ENCODE measurements around the gene HADHA. TPM values are rescaled to one million over a fixed set of nuclear protein-coding genes. Genes with fewer than 3 reads are reported as not detected.

HADHA gene
- total and polyA plus RNA-seq, 2 donors (not counting 3 experiments of a cell fraction or from before 2014, with no cell fraction given), result 79.4 to 158 TPM

DNA sequence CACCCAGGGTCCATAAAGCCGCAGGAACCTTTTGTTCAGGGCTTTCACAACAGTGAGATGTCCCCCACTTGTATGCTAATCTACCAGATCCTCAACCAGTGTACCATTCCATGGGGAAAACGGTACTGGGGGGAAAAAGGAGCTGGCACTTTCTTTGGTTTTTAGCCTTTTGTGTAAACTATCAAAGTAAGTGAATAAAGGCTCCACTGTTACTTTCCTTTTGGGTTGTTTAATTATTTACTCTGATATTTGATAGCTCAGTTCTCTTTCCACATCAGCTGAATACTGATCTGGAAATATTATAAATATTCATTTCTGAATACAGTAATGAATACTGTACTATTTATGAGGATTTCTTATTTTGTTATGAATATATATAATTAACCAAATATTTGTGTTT is 20.3 kb downstream of the HADHA start:
- H3K79me2 ChIP-seq (ENCODE audit: control insufficient read depth, insufficient read depth, low read length), result no peaks in the 10 kb centered on the region
- intact Hi-C loops (cut with micrococcal nuclease) (no loop called here), dilution Hi-C loops (cut with MboI; ENCODE audit: extremely low pct_ligation_motif_present, low sequenced_read_pairs) (no loop called here)
- H3K9me3 ChIP-seq (replicated peaks; ENCODE audit: control insufficient read depth, insufficient read depth, low read length), result no peaks in the 10 kb centered on the region
- no peak overlapping the region for H2AFZ ChIP-seq (ENCODE audit: low read depth, low read length)
- CTCF ChIA-PET, result interaction anchor here (0.6 kb wide), 2 partner anchors 81 to 110 kb away, joined by 3 read pairs; no protein-coding TSS in a partner anchor
- no peaks in the 10 kb centered on the region for H3K27me3 ChIP-seq (ENCODE audit: control insufficient read depth in 2 of 2, insufficient read depth in 2 of 2, low read length in 2 of 2)
- FAIRE-seq (no peak), DNase-seq (ENCODE audit: low read depth, low spot score) (no peak)
- TF ChIP-seq CTCF (IDR thresholded peaks at IDR 0.05; ENCODE audit: extremely low read depth in 1 of 2, insufficient read depth in 1 of 2, low read depth in 1 of 2, low read length in 2 of 2) (no peak), EZH2 (IDR thresholded peaks at IDR 0.05; ENCODE audit: borderline replicate concordance, low read depth, low read length, severe bottlenecking) (no peak), POLR2AphosphoS5 (IDR thresholded peaks at IDR 0.05; ENCODE audit: insufficient read depth, low read depth, low read length) (no peak), GATA2 (IDR thresholded peaks at IDR 0.05; ENCODE audit: insufficient read depth, insufficient read length, low read depth, low read length) (no peak), MYC (IDR thresholded peaks at IDR 0.05; ENCODE audit: low read depth, low read length) (no peak), POLR2A (IDR thresholded peaks at IDR 0.05; ENCODE audit: low read depth, low read length) (no peak), JUN (IDR thresholded peaks at IDR 0.05; ENCODE audit: borderline replicate concordance, insufficient read depth, insufficient read length, low read depth) (no peak)
- TF ChIP-seq, protein P1, sequence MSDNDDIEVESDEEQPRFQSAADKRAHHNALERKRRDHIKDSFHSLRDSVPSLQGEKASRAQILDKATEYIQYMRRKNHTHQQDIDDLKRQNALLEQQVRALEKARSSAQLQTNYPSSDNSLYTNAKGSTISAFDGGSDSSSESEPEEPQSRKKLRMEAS (IDR thresholded peaks at IDR 0.05; ENCODE audit: insufficient read depth, insufficient read length), result no peak
- POLR2A ChIA-PET, result no interaction called here
- H3K4me2 ChIP-seq (ENCODE audit: insufficient read depth, low read length), result no peak overlapping the region
- BruUV-seq (replicated peaks), result no TSS peak
- H3K9ac ChIP-seq (replicated peaks; ENCODE audit: extremely low read depth, insufficient read depth, low read length), result no peak overlapping the region
- H3K36me3 ChIP-seq (ENCODE audit: control insufficient read depth in 2 of 2, extremely low read depth in 1 of 2, insufficient read depth in 2 of 2, low read length in 2 of 2), result peaks cover 3 to 16% of the 10 kb centered on the region in 2 experiments
- no peaks in the 10 kb centered on the region for H4K20me1 ChIP-seq (replicated peaks; ENCODE audit: control insufficient read depth, extremely low read depth, insufficient read depth, low read length)
- peaks cover 3% of the 10 kb centered on the region for H3K4me1 ChIP-seq (ENCODE audit: control insufficient read depth, extremely low read depth, insufficient read depth, low read length)
- no peak overlapping the region for H3K27ac ChIP-seq (ENCODE audit: insufficient read depth, low read depth, low read length)
- no peak overlapping the region for H3K4me3 ChIP-seq (replicated peaks in 1 of 3; ENCODE audit: insufficient read depth in 1 of 3, low read depth in 1 of 3, low read length in 3 of 3)
- no peaks in the 10 kb centered on the region for H3K9me1 ChIP-seq (replicated peaks; ENCODE audit: control insufficient read depth, extremely low read depth, insufficient read depth, low read length)
